NCI-H345 (cell line): ENCODE results near the gene KRT15.

Experiments used
- DNase-seq: peaks from one replicate; lab custom pipeline; 2025; lab: John Stamatoyannopoulos, UW

Gene KRT15

GRCh38 chr17:41527063-41528023, 8.7 kb upstream of the KRT15 start:
- DNase-seq = peak; percentile 36

GRCh38 chr17:41524261-41524660, 5.6 kb upstream of the KRT15 start:
- no peak for DNase-seq

GRCh38 chr17:41523787-41524186, 5.1 kb upstream of the KRT15 start:
- no peak for DNase-seq

- DNase-seq = no peak
Measured at GRCh38 chr17:41523225-41523593, 4.5 kb upstream of the KRT15 start.

DNA sequence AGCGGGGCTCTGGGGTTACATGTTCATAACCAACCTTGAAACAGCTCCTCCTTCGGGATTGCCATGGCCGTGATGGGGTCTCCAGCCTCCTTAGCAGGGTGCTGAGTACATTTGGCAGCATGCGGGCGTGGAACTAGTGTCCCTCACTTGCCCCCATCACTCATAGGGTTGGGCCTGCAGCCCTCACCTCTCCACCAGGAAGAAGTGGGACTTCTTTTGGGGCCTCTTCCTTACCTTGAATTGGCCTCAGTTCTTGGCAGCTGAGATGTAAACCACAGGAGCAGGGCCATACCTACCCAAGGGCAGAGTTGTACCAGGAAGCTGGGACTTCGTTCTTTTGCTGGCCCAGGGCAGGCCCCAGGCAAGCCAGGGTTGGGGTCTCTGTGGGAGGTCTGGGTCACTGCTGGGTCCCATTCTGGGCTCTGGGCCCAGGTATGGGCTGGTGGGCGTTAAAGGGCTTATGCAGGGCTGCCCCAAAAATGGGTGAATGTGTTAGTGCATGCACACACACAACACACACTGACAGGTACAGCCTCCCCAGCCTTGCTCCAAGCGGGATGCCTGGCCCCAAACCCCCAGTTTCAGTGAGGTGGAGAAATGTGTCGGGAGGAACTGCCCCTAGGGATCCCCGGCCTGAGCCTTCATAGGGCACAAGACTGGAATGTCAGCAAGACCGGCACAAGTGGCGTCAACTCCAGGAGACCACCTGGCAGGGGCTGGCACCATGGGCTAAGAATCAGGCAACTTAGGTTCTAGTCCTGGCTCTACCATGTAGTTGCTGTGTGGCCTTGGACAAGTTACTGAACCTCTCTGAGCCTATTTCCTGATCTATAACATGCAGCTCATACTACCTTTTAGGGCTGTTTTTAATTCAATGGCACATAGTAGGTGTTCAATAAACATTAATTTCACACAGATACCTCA, 3.9 kb upstream of the KRT15 start:
- DNase-seq = no peak

DNA sequence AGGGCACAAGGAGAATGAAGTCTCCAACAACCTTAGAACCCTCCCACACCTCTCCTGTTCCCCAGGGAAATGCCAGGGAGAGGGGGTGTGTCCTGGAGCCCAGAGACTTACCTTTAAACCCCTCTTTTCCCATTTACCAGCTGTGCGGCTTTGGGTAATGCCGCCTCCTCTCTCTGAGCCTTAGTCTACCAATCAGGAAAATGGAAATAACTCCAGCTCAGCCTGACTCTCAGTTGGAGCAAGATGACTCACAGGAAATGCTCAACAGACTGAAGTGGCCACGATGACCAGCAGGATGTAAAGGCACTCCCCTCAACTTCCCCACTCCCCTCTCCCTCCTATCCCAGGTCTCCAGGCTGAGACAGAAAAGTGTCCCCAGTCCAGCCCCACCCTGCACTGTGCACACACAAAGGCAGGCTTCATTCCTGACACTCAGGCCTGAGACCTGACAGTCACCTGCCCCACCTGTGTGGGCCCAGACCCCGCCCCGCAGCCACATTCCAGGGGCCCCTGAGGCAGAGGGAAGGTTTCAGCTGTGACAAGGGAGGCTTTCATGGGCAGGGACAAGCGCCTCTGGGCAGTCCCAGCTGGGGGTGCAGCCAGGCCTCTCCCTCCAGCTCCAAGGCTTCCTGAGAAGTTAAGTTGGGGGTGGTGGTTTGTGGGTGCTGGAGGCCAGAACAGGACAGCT, 3.0 kb upstream of the KRT15 start:
- DNase-seq = no peak

GRCh38 chr17:41520821-41521521, 2.3 kb upstream of the KRT15 start:
- DNase-seq = peak; percentile 55

GRCh38 chr17:41519501-41520224, 973 bp upstream of the KRT15 start:
- peak; percentile 91 for DNase-seq

DNA sequence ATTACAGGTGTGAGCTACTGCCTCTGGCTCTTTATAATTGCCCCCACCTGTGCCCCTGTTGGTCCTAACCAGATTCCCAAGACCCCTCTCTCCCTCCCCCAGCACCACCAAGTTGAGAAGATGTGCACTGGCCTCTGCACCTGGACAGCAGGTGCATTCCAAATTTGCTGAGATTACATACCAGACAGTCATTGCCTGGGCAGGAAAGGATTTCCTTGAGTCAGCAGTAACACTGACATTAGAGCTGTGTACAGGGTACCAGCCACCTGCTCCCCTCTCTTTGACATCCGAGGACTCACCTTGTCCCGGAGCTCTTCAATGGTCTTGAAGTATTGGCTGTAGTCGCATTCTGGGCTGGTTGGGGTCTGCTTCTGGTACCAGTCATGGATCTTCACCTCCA, 659 bp downstream of the KRT15 start:
- DNase-seq = no peak

DNA sequence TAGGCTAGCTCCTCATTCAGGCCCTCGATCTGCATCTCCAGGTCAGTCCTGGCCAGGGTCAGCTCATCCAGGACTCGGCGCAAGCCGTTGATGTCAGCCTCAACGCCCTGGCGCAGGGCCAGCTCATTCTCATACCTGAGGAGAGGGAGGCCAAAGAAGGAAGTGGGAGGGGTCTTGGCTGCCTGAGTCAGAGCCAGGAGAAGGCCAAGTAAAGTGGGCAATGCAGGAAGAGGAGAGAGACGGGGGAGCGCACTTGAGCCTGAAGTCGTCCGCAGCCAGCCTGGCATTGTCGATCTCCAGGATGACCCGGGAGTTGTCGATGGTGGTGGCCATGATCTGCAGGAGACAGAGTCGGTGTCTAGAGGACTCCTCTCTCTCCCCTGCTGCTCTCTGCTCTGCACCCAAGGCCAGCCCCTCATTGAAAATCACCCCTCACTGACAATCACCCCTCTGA, 1.8 kb downstream of the KRT15 start:
- no peak for DNase-seq

- DNase-seq = no peak
Measured at GRCh38 chr17:41516147-41516829, 2.4 kb downstream of the KRT15 start.

DNA sequence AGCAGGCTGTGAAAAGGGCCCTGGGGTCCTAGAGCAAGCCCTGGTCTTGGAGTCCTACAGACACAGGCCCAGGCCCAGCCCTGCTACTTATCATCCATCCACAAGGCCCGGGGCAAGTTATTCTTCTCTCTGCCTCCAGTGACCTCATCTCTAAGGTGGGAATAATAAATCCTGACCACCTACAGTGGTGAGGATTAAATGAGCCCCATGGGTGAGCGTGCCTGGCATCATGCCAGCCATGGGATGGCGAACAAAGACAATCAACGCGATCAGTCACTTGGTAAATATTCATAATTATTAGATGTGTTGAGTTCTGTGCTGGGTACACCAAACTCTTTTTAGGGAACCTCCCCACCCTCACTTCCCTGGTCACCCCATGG, 5.5 kb downstream of the KRT15 start:
- peak; percentile 39 for DNase-seq

GRCh38 chr17:41512546-41513167, 6.0 kb downstream of the KRT15 start:
- no peak for DNase-seq

DNA sequence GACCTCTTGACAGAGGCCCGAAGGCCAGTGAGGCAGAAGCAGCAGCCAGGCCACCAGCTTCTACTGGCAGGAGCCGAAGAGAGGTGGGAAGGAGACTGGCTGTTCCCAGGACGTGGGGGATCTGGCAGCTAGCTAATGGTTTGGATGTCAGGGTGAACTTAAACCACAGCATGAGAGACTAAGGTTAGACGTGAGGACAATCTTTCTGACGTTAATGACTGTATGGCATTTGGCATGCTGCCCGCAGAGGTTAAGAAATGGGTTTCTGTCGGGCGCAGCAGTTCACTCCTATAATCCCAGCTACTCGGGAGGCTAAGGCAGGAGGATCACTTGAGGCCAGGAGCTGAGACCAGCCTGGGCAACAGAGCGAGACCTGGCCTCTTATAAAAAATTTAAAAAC, 7.0 kb downstream of the KRT15 start:
- DNase-seq = no peak

DNA sequence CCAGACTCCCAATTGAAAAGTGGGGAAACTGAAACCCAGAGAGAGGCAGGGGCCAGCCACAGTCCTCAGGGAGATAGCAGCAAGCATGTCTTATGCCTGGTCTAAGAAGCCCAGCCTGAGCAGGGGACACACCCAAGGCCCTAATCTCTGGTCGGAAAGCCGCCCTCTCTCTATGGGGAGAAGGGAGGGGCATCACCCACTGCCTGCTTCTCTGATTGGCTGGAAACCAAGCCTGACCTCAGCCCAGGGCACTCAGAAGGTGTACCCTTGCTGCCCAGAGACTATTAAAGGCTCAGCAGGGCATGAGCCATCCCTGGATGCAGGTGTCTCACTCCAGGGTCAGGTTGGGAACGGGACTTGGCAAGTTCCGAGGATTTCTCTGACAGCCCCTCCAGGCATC, 7.6 kb downstream of the KRT15 start:
- no peak for DNase-seq

- no peak for DNase-seq
Measured at GRCh38 chr17:41510251-41511065, 8.2 kb downstream of the KRT15 start.

GRCh38 chr17:41507315-41507880, 11.3 kb downstream of the KRT15 start:
- no peak for DNase-seq
